Osteoblast (primary cell): ENCODE results near the gene GSTCD. TPM values are rescaled to one million over a fixed set of nuclear protein-coding genes. Genes with fewer than 3 reads are reported as not detected.
"Not testable (repeated sequence)": the region's sequence is repeated elsewhere in the genome, so short reads cannot be mapped to it uniquely, and the experiment has no call there.

Experiments used
- DNase-seq: peaks from one replicate; pipeline ENCODE4 v3.0.0; 2011; ENCODE audit warnings: low spot score, mixed read lengths; ENCODE audit not compliant: insufficient read length; ENCODE audit errors: missing footprints
- H2AFZ ChIP-seq: 2 replicates; pipeline ENCODE4 v1.6.0; 2011; ENCODE audit warnings: mild to moderate bottlenecking, low read length
- H3K27ac ChIP-seq: 2 replicates; pipeline ENCODE4 v1.5.1; 2011; ENCODE audit warnings: mild to moderate bottlenecking, low read depth, low read length, moderate library complexity
- H3K27me3 ChIP-seq: 2 replicates; pipeline ENCODE4 v1.6.0; 2012; ENCODE audit warnings: mild to moderate bottlenecking, control low read depth, inconsistent platforms, low read length, moderate library complexity; ENCODE audit not compliant: insufficient read depth
- H3K36me3 ChIP-seq: 2 replicates; pipeline ENCODE4 v1.5.1; 2011; ENCODE audit warnings: mild to moderate bottlenecking, low read length, control low read depth, moderate library complexity; ENCODE audit not compliant: insufficient read depth
- H3K4me1 ChIP-seq: 2 replicates; pipeline ENCODE4 v1.5.1; 2011; ENCODE audit warnings: mild to moderate bottlenecking, low read length, control low read depth, moderate library complexity; ENCODE audit not compliant: insufficient read depth
- H3K4me2 ChIP-seq: 2 replicates; pipeline ENCODE4 v1.6.0; 2011; ENCODE audit warnings: mild to moderate bottlenecking, low read length; ENCODE audit not compliant: insufficient read depth
- H3K4me3 ChIP-seq: fragments of 200-600 bp; sonication (generic); 3 replicates; pipeline ENCODE4 v1.5.1; 2012; ENCODE audit warnings: mild to moderate bottlenecking, low read length, inconsistent platforms; ENCODE audit not compliant: insufficient read depth
- H3K79me2 ChIP-seq: 2 replicates; pipeline ENCODE4 v1.6.0; 2012; ENCODE audit warnings: mild to moderate bottlenecking, low read length, control low read depth, inconsistent platforms; ENCODE audit not compliant: insufficient read depth
- H3K9me3 ChIP-seq: 2 replicates; pipeline ENCODE4 v1.5.1; 2011; ENCODE audit warnings: low read depth, low read length, control low read depth
- H4K20me1 ChIP-seq: 2 replicates; pipeline ENCODE4 v1.6.0; 2012; ENCODE audit warnings: mild to moderate bottlenecking, low read length, control low read depth; ENCODE audit not compliant: insufficient read depth
- total RNA-seq: library from RNA; depleted of rRNA; stranded (reverse); fragments of >200 nt; gene quantifications from 2 replicates; pipeline ENCODE4 v1.2.3, GENCODE V29; 2012
- TF ChIP-seq, protein P1 (sequence below): IDR thresholded peaks from 2 replicates; pipeline ENCODE4 v1.5.1; 2011; ENCODE audit warnings: mild to moderate bottlenecking, low read depth, low read length, moderate library complexity; ENCODE audit errors: extremely low read depth

GSTCD gene
- total RNA-seq, 1 donor: 6.9 TPM

DNA sequence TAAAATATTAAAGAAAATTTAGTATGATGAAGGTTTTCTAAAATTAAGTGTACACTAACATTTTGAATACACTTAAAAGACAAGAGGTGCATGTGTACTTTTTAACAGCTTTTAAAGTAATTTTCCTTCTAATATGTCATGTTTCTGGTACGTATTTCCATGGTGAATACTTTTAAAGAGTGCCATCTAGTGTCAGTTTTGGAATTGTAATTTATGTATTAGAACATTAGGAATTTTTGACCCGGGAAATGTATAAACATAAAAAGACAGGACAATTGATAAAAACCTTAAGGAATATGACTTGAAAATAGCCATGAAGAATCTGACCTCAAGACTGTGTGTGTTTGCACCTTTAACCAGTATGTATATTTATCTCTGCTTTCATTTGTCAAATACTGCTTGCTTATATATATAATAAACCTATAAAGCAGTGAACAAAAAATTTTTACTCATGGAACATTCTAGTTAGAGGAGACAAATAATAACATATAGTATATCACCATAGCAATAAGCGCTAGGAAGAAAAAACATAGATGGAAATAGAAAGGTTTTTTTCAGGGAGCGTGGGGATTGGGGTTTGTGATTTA, 7.2 kb downstream of the GSTCD start:
- Histone ChIP-seq H3K27me3 (no peaks in the 10 kb centered on the region), H3K4me1 (peaks cover 9% of the 10 kb centered on the region), H3K79me2 (peaks cover 18% of the 10 kb centered on the region), H4K20me1 (no peaks in the 10 kb centered on the region), H3K4me2 (no peak overlapping the region), H2AFZ (no peak overlapping the region), H3K4me3 (no peak overlapping the region), H3K36me3 (peaks cover 3% of the 10 kb centered on the region), H3K9me3 (no peaks in the 10 kb centered on the region), H3K27ac (no peak overlapping the region)
- no peak for DNase-seq
- TF ChIP-seq, protein P1, sequence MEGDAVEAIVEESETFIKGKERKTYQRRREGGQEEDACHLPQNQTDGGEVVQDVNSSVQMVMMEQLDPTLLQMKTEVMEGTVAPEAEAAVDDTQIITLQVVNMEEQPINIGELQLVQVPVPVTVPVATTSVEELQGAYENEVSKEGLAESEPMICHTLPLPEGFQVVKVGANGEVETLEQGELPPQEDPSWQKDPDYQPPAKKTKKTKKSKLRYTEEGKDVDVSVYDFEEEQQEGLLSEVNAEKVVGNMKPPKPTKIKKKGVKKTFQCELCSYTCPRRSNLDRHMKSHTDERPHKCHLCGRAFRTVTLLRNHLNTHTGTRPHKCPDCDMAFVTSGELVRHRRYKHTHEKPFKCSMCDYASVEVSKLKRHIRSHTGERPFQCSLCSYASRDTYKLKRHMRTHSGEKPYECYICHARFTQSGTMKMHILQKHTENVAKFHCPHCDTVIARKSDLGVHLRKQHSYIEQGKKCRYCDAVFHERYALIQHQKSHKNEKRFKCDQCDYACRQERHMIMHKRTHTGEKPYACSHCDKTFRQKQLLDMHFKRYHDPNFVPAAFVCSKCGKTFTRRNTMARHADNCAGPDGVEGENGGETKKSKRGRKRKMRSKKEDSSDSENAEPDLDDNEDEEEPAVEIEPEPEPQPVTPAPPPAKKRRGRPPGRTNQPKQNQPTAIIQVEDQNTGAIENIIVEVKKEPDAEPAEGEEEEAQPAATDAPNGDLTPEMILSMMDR: peak; percentile 48

- no peaks in the 10 kb centered on the region for H4K20me1 ChIP-seq
- H3K36me3 ChIP-seq: peaks cover 3% of the 10 kb centered on the region
- no peak overlapping the region for H3K4me3 ChIP-seq
- no peak overlapping the region for H3K27ac ChIP-seq
- no peak for DNase-seq
- no peak overlapping the region for H2AFZ ChIP-seq
- H3K4me2 ChIP-seq: no peak overlapping the region
- H3K79me2 ChIP-seq: peaks cover 6% of the 10 kb centered on the region
- H3K9me3 ChIP-seq: no peaks in the 10 kb centered on the region
- peaks cover 1% of the 10 kb centered on the region for H3K4me1 ChIP-seq
- TF ChIP-seq, protein P1: no peak
- H3K27me3 ChIP-seq: no peaks in the 10 kb centered on the region
Observed at GRCh38 chr4:105719204-105719603, 10.6 kb downstream of the GSTCD start.

GRCh38 chr4:105725623-105726022, 17.0 kb downstream of the GSTCD start:
- TF ChIP-seq, protein P1: no peak
- no peak for DNase-seq

DNA sequence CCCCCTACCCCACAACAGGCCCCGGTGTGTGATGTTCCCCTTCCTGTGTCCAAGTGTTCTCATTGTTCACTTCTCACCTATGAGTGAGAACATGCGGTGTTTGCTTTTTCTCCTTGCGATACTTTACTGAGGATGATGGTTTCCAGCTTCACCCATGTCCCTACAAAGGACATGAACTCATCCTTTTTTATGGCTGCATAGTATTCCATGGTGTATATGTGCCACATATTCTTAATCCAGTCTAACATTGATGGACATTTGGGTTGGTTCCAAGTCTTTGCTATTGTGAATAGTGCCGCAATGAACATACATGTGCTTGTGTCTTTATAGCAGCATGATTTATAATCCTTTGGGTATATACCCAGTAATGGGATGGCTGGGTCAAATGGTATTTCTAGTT, 21.3 kb downstream of the GSTCD start:
- not testable (repeated sequence) for H3K4me3 ChIP-seq, H2AFZ ChIP-seq, H4K20me1 ChIP-seq, H3K4me1 ChIP-seq, H3K9me3 ChIP-seq, H3K79me2 ChIP-seq, H3K27ac ChIP-seq, H3K36me3 ChIP-seq, H3K4me2 ChIP-seq, DNase-seq, H3K27me3 ChIP-seq

More at GRCh38 chr4:105725623-105726022, 17.0 kb downstream of the GSTCD start:
- no peak overlapping the region for H2AFZ ChIP-seq
- H3K27me3 ChIP-seq: no peaks in the 10 kb centered on the region
- H3K4me3 ChIP-seq: no peak overlapping the region
- no peak overlapping the region for H3K27ac ChIP-seq
- H3K4me2 ChIP-seq: no peak overlapping the region
- H4K20me1 ChIP-seq: no peaks in the 10 kb centered on the region
- H3K4me1 ChIP-seq: no peaks in the 10 kb centered on the region
- peaks cover 3% of the 10 kb centered on the region for H3K36me3 ChIP-seq
- H3K79me2 ChIP-seq: no peaks in the 10 kb centered on the region
- H3K9me3 ChIP-seq: no peaks in the 10 kb centered on the region

DNA sequence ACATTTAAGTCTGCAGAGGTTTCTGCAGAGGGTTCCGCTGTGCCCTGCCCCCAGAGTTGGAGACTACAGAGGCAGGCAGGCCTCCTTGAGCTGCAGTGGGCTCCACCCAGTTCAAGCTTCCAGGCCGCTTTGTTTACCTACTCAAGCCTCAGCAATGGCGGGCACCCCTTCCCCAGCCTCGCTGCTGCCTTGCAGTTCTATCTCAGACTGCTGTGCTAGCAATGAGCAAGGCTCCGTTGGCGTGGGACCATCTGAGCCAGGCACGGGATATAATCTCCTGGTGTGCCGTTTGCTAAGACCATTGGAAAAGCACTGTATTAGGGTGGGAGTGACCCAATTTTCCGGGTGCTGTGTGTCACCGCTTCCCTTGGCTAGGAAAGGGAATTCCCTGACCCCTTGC, 26.6 kb downstream of the GSTCD start:
- DNase-seq: not testable (repeated sequence)

More for the DNA sequence above, 26.6 kb downstream of the GSTCD start:
- not testable (repeated sequence) for H4K20me1 ChIP-seq, H3K9me3 ChIP-seq, H3K27me3 ChIP-seq, H3K4me2 ChIP-seq, H2AFZ ChIP-seq, H3K4me1 ChIP-seq, H3K36me3 ChIP-seq, H3K27ac ChIP-seq, H3K79me2 ChIP-seq, H3K4me3 ChIP-seq
